Psoas muscle (tissue), 8 donors: ENCODE data around the gene MBTPS2. TPM values are rescaled to one million over a fixed set of nuclear protein-coding genes. Genes with fewer than 3 reads are reported as not detected.

Experiments
- ATAC-seq, 4 donors: fragments of 200-7000 bp; cut with Tn5 transposase; one replicate each; pipeline ENCODE4 v1.9.1; 2020; ENCODE audit warnings: moderate library complexity in 3 of 4, mild to moderate bottlenecking in 2 of 4
- DNase-seq, 2 donors: peaks; one replicate each; pipeline ENCODE4 v3.0.0-alpha.2; 2020
- H3K27ac ChIP-seq: fragments of 200-600 bp; one replicate; pipeline ENCODE4 v1.8.0; 2022
- H3K27me3 ChIP-seq, 3 donors: fragments of 200-600 bp in 1 of 3; one replicate each; pipeline versions ENCODE4 v1.6.1 to v1.8.0; 2013 to 2022; ENCODE audit warnings: low read length in 2 of 3, mild to moderate bottlenecking in 2 of 3, moderate library complexity in 1 of 3; ENCODE audit not compliant: insufficient read depth in 3 of 3
- H3K36me3 ChIP-seq, 2 donors: fragments of 200-600 bp in 1 of 2; one replicate each; pipeline versions ENCODE4 v1.6.1 to v1.8.0; 2013 to 2022; ENCODE audit warnings: low read depth in 1 of 2, mild to moderate bottlenecking in 1 of 2, moderate library complexity in 1 of 2; ENCODE audit not compliant: insufficient read depth in 1 of 2
- H3K4me1 ChIP-seq: fragments of 200-600 bp; one replicate; pipeline ENCODE4 v1.8.0; 2022
- H3K4me3 ChIP-seq: fragments of 200-600 bp; one replicate; pipeline ENCODE4 v1.8.0; 2022; ENCODE audit warnings: mild to moderate bottlenecking
- H3K9me3 ChIP-seq: fragments of 200-600 bp; one replicate; pipeline ENCODE4 v1.8.0; 2022
- WGBS, 3 donors: extraction: QIAGEN DNeasy Blood & Tissue Kit; methylation state at CpG; one replicate each; pipeline versions ENCODE4 v1.1.6 to v1.1.7; 2013; 5-methylcytosine and 5-hydroxymethylcytosine counted together
- intact Hi-C, 2 donors: fragments of 100-400 bp; cut with DNase I; formaldehyde crosslinking; loops; one replicate each; pipeline versions ENCODE4 v1.11.0 to v1.14.2; 2022
- long read RNA-seq, 2 donors: library from polyadenylated mRNA; unstranded; transcript quantifications; one replicate each; pipeline ENCODE4 v2.0.0, GENCODE V29; 2021
- polyA plus RNA-seq, 3 donors: library from polyadenylated mRNA; stranded (reverse); fragments of 200-250 nt; gene quantifications; one replicate each; pipeline ENCODE4 v1.2.3, GENCODE V29; 2013
- total RNA-seq, 4 donors: library from RNA; stranded (reverse); fragmentation: NEBNext Ultra II Directional in 2 of 4; extraction: Animal tissue kit (Norgen Biotek cat#: 25700) in 2 of 4; gene quantifications; one replicate each; pipeline versions ENCODE4 v1.2.1 to v1.2.4, GENCODE V29; 2021 to 2023
- TF ChIP-seq, protein P1 (sequence below): fragments of 200-600 bp; IDR thresholded peaks from one replicate; pipeline ENCODE4 v1.8.0; 2022; ENCODE audit warnings: antibody characterized with exemption
- donor health status: healthy with polysubstance abuse.
- donor health status: DM: no; HTN: no; CAD: no; lungs with moderate emphysema.
- donor health status: Bipolar disorder and iron deficiency.
- donor health status: healthy.
- donor health status: DM: yes; HTN: yes; CAD: no.
- donor health status: DM: no; HTN: no; CAD: no.
- donor health status: DM: no; HTN: no; CAD: no.
- donor health status: DM: yes; HTN: yes; CAD: no.

Gene MBTPS2
- 10 to 100 TPM; 12.0 to 14.6 (median 13.2) TPM for total RNA-seq
- 1 to 10 TPM; 3.0 to 8.0 (median 4.8) TPM for polyA plus RNA-seq
- long read RNA-seq, donor 1, full-length matches to known transcripts: 19 of 21 reads
- long read RNA-seq, donor 1, partial matches to known transcripts: 0 of 21 reads
- long read RNA-seq, donor 1, other reads (novel, unspliced or antisense): 2 of 21 reads
- long read RNA-seq, donor 2, full-length matches to known transcripts: 24 of 38 reads
- long read RNA-seq, donor 2, partial matches to known transcripts: 5 of 38 reads
- long read RNA-seq, donor 2, other reads (novel, unspliced or antisense): 9 of 38 reads

DNA sequence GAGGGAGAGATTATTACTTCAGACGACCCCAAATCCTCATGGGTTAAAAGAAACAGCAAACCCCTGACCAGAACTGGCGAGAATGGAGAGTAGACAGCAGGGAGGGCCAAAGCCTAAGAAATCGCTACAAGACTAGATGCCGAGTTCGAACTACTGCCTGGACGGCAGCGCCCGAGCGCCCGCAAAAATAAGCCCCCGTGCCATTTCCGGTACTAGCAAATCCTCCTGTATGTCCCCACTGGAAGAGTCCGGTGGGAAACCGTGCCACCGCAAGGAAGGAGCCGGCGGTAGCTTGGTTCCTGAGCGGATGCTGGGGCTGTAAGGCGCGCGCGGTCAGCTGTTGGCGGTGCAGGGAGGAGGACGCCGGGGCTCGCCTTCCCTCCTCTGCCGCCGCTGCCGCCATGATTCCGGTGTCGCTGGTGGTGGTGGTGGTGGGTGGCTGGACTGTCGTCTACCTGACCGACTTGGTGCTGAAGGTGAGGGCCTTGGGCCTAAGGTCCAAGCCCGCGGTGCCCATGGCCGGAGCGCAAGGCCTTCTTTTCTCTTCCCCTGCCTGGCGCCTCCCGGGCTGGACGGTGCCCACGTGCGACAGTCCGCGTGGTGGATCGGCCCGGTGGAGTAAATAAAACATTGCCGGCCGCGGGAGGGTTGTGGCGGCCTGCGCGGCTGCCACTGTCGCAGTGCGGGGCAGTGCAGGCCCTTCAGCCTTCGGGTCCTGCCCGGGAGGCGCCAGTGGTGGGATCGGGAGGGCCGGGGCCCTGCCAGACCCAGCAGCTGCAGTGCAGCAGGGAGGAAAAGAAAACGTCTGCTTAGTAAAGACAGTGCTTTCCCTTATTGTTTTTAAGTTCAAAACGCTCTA, at the start of gene MBTPS2:
TSS of gene MBTPS2 (plus strand) at position 284 of the 859 bp plus-strand sequence. CDS start at position 402, 118 bp downstream.
- Histone ChIP-seq H3K9me3 (no peaks in the 10 kb centered on the region), H3K27ac (peak within 1 kb of the TSS; percentile 89), H3K4me1 (no peaks in the 10 kb centered on the region), H3K4me3 (peak within 1 kb of the TSS; percentile 76), H3K27me3 (no peaks in the 10 kb centered on the region), H3K36me3 (peaks cover 0 to 15% of the 10 kb centered on the region in 2 donors)
- WGBS, 3 donors: 0 to 31% (median 0%) methylated on average over 21 to 60 of the region's 61 CpGs
- intact Hi-C loops: loop anchor here (5.0 to 10.0 kb wide), 2 partner anchors 82 to 105 kb away; partner anchors contain the start of genes SMPX (in 1 of the 2) and SMS (in 1 of the 2)
- ATAC-seq (peak; percentile 93 to 95 (median 94)), DNase-seq (peak; percentile 81 to 89)
- TF ChIP-seq, protein P1, sequence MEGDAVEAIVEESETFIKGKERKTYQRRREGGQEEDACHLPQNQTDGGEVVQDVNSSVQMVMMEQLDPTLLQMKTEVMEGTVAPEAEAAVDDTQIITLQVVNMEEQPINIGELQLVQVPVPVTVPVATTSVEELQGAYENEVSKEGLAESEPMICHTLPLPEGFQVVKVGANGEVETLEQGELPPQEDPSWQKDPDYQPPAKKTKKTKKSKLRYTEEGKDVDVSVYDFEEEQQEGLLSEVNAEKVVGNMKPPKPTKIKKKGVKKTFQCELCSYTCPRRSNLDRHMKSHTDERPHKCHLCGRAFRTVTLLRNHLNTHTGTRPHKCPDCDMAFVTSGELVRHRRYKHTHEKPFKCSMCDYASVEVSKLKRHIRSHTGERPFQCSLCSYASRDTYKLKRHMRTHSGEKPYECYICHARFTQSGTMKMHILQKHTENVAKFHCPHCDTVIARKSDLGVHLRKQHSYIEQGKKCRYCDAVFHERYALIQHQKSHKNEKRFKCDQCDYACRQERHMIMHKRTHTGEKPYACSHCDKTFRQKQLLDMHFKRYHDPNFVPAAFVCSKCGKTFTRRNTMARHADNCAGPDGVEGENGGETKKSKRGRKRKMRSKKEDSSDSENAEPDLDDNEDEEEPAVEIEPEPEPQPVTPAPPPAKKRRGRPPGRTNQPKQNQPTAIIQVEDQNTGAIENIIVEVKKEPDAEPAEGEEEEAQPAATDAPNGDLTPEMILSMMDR: no peak

DNA sequence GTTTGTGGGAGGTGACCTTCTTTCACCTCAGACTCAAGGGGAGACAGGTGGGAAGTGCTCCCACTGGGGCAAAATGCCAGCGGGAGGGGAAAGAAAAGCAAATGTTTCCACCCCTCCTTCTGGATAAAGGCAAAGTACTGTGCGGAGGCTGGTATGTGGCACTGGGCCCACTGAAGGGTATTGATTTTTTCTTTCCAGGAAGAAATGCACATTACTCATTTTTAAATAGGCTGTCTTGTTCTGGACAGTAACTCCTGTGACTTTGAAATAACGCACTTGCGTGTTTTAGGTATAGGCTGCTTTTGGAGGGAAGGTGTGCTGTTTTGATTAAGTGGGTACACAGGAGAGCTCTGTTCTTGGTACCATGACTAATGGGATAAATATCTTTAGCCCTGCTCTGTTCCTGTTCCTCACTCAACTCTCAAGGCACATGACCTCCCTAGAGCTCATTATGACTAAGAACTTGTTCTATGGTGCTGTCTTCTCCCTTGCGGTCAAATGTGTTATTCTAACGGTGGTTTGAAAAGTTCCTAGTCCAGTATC, 40.7 kb upstream of the MBTPS2 start:
- Histone ChIP-seq H3K4me1 (peaks cover 3% of the 10 kb centered on the region), H3K4me3 (no peak overlapping the region), H3K27me3 (no peaks in the 10 kb centered on the region), H3K27ac (peak overlapping the region; percentile 83), H3K9me3 (no peaks in the 10 kb centered on the region), H3K36me3 (no peaks in the 10 kb centered on the region)
- TF ChIP-seq, protein P1: no peak
- intact Hi-C loops: no loop called here
- WGBS, 3 donors: 22 to 51% (median 43%) methylated on average over 6 of the region's 6 CpGs
- DNase-seq: no peak
- peak; percentile 83 to 90 (median 86) for ATAC-seq

DNA sequence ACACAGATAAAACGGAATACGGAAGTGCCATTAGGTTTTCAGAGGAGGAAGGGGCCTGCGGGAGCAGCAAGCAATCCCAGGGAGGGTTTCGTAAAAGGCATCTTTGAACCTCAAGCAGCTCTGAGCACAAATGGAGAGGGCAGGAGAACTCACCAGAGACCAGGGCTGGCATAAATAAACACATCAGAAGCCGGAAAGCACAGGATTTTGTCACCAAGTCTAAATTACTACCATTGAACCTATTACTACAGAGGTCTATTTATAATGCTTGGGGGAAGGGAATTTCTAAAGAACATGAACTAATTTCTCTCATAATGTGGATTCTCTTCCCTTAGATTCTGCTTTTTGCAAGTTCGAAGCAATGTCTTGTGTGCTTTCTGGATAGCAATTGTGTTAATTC, 39.6 kb upstream of the MBTPS2 start:
- TF ChIP-seq, protein P1: no peak
- intact Hi-C loops: no loop called here

DNA sequence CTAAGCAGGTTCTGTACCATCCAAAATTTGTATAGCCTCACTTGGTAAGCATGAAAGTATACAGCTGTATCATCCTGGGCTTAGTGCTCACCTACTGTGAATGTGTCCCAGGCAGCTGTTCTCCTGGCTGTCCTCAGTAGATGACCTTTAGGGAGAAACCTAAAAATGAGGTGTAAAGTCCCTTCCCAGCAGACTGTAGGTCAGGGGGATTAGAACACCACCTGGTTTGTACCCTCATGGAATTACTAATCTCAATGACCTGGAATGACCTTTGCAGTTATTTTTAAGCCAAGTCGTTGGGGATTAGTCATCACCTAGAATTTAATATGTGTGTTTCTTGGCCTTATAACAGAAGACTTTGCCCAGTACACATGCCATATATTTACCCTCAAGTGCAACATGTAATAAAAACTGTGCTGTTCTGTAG, 39.1 kb upstream of the MBTPS2 start:
- no peaks in the 10 kb centered on the region for H3K36me3 ChIP-seq
- H3K27me3 ChIP-seq: no peaks in the 10 kb centered on the region
- intact Hi-C loops: no loop called here
- ATAC-seq: peak; percentile 76 to 93 (median 84)
- peaks cover 3% of the 10 kb centered on the region for H3K4me1 ChIP-seq
- TF ChIP-seq, protein P1: no peak
- DNase-seq: no peak
- no peak overlapping the region for H3K4me3 ChIP-seq
- 0 to 5% (median 4%) methylated on average over 1 of the region's 1 CpG for WGBS, 3 donors
- no peaks in the 10 kb centered on the region for H3K9me3 ChIP-seq
- peak overlapping the region; percentile 83 for H3K27ac ChIP-seq

More for the DNA sequence above, 39.6 kb upstream of the MBTPS2 start:
- Histone ChIP-seq H3K27ac (peak overlapping the region; percentile 83), H3K27me3 (no peaks in the 10 kb centered on the region), H3K9me3 (no peaks in the 10 kb centered on the region), H3K4me3 (peak overlapping the region; percentile 4), H3K4me1 (peaks cover 3% of the 10 kb centered on the region), H3K36me3 (no peaks in the 10 kb centered on the region)
- 34 to 57% (median 40%) methylated on average over 6 of the region's 6 CpGs for WGBS, 3 donors
- no peak for DNase-seq
- peak; percentile 63 to 78 (median 70) for ATAC-seq
